Lower lobe of right lung (tissue), 2 donors: ENCODE data around the gene HECTD1. TPM values are rescaled to one million over a fixed set of nuclear protein-coding genes. Genes with fewer than 3 reads are reported as not detected.
"Not testable (repeated sequence)": the region's sequence is repeated elsewhere in the genome, so short reads cannot be mapped to it uniquely, and the experiment has no call there.

ENCODE experiments used
- ATAC-seq, 2 donors: fragments of 200-7000 bp; cut with Tn5 transposase; one replicate each; pipeline ENCODE4 v1.9.1; 2020 to 2022; ENCODE audit warnings: mild to moderate bottlenecking in 2 of 2, moderate library complexity in 2 of 2
- DNase-seq: peaks from one replicate; pipeline ENCODE4 v3.0.0-alpha.2; 2020
- H3K27ac ChIP-seq: fragments of 200-600 bp; one replicate; pipeline ENCODE4 v1.8.0; 2022
- H3K27me3 ChIP-seq: fragments of 200-600 bp; one replicate; pipeline ENCODE4 v1.8.0; 2022; ENCODE audit warnings: low read depth
- H3K36me3 ChIP-seq: fragments of 200-600 bp; one replicate; pipeline ENCODE4 v1.8.0; 2022; ENCODE audit warnings: mild to moderate bottlenecking
- H3K4me1 ChIP-seq: fragments of 200-600 bp; one replicate; pipeline ENCODE4 v1.8.0; 2022
- H3K4me3 ChIP-seq: fragments of 200-600 bp; one replicate; pipeline ENCODE4 v1.8.0; 2022; ENCODE audit warnings: mild to moderate bottlenecking
- H3K9me3 ChIP-seq: fragments of 200-600 bp; one replicate; pipeline ENCODE4 v1.8.0; 2022
- intact Hi-C: fragments of 100-400 bp; cut with DNase I; formaldehyde crosslinking; loops from one replicate; pipeline ENCODE4 v1.11.0; 2022
- total RNA-seq: library from RNA; stranded (reverse); fragmentation: NEBNext Ultra II Directional; extraction: Animal tissue kit (Norgen Biotek cat#: 25700); gene quantifications from one replicate; pipeline ENCODE4 v1.2.1, GENCODE V29; 2021
- TF ChIP-seq, protein P1 (sequence below): fragments of 200-600 bp; IDR thresholded peaks from one replicate; pipeline ENCODE4 v1.8.0; 2022; ENCODE audit warnings: antibody characterized with exemption, mild to moderate bottlenecking
- donor health status: DM: no; HTN: yes; CAD: no; lungs with severe emphysema.

The HECTD1 gene
- total RNA-seq, 1 donor from 2014 or later, result 166 TPM

DNA sequence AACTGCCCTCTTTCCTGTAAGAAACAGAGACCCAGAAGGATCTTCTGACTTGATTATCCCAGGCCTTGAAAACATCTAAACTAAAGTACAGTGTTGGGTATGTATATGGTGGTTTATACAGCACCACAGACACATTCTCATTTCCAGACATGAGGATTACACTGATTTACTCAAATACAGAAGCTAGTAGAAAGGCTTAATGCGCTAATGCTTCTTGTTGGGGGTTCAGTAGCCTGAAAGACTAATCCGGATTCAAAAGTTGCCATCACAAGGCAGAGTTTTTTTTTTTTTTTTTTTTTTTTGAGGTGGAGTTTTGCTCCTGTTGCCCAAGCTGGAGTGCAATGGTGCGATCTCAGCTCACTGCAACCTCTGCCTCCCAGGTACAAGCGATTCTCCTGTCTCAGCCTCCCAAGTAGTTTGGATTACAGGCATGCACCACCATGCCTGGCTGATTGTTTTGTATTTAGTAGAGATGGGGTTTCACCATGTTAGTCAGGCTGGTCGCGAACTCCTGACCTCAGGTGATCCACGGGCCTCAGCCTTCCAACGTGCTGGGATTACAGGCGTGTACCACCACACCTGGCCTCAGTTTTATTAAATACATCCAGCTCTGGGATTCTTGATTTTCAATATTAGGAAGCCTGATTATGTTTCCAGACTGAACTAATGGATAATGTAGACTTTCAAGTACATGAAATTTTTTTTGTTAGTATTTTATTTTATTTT is 46.3 kb upstream of the HECTD1 start:
- Histone ChIP-seq H3K27ac (no peak overlapping the region), H3K4me3 (no peak overlapping the region), H3K4me1 (no peaks in the 10 kb centered on the region), H3K27me3 (no peaks in the 10 kb centered on the region), H3K36me3 (no peaks in the 10 kb centered on the region), H3K9me3 (no peaks in the 10 kb centered on the region)
- intact Hi-C loops, result no loop called here
- TF ChIP-seq, protein P1, sequence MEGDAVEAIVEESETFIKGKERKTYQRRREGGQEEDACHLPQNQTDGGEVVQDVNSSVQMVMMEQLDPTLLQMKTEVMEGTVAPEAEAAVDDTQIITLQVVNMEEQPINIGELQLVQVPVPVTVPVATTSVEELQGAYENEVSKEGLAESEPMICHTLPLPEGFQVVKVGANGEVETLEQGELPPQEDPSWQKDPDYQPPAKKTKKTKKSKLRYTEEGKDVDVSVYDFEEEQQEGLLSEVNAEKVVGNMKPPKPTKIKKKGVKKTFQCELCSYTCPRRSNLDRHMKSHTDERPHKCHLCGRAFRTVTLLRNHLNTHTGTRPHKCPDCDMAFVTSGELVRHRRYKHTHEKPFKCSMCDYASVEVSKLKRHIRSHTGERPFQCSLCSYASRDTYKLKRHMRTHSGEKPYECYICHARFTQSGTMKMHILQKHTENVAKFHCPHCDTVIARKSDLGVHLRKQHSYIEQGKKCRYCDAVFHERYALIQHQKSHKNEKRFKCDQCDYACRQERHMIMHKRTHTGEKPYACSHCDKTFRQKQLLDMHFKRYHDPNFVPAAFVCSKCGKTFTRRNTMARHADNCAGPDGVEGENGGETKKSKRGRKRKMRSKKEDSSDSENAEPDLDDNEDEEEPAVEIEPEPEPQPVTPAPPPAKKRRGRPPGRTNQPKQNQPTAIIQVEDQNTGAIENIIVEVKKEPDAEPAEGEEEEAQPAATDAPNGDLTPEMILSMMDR, result no peak
- ATAC-seq, result no peak
- DNase-seq, result no peak

DNA sequence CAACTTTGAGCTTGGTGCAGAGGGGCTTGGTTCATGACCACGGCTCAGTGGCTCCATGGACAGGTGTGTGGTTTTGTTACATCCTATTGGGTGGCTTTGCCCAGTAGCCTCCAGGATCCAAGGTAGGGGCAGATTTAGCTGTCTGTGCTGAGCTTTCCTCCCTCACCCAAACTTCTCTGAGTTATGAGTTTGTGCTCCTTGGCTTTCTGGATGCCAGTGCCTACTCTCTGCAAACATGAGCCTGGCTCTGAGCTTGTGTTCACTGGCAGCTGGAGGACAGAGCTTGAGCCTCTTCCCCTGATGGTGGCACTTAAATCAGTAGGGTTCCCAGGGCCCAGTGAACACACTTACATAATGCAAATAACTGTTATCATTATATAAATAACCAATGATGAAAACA is 45.3 kb upstream of the HECTD1 start:
- intact Hi-C loops, result no loop called here
- H3K27ac ChIP-seq, result no peak overlapping the region
- H3K36me3 ChIP-seq, result no peaks in the 10 kb centered on the region
- H3K4me3 ChIP-seq, result no peak overlapping the region
- no peaks in the 10 kb centered on the region for H3K9me3 ChIP-seq
- TF ChIP-seq, protein P1, result no peak
- no peaks in the 10 kb centered on the region for H3K4me1 ChIP-seq
- no peak for ATAC-seq
- no peaks in the 10 kb centered on the region for H3K27me3 ChIP-seq
- no peak for DNase-seq

DNA sequence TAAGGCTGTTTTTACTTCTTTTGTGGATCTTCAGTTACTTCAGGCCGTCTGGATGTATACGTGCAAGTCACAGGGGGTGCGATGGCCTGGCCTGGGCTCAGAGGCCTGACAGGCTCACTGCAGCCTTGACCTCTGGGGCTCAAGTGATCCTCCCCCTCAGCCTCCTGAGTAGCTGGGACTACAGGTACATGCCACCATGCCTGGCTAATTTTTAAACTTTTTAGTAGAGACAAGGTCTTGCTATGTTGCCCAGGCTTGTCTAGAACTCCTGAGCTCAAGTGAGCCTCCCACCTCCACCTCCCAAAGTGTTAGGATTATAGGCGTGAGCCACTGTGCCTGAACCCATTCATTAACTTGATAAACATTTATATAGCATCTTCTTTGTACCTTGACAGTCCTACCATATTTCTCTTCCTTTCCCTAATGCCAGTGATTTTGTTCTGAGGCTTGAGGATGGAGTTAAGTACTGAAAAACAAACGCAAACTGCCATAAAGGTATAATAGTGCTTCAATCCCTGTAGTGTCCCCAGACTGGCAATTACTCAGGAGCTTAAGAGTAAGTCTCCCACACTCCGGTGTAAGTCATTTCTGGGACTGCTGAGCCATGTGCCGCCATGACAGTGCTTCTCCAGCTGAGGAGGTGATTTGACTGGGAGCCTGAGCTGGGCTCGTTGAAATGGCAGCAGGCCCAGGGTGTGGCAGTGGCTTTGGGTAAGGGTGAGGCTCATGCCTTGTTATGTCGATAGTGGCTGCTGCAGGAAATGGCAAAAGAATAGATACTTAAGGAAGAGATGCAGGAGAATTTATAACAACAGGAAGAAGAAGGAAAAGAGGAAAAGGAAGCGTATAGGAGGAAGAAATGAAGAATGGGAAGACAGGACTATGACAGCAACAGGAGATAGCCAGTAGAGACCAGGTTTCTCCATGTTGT is 43.7 kb upstream of the HECTD1 start:
- Histone ChIP-seq H3K27me3 (no peaks in the 10 kb centered on the region), H3K9me3 (no peaks in the 10 kb centered on the region), H3K36me3 (no peaks in the 10 kb centered on the region), H3K27ac (no peak overlapping the region), H3K4me1 (no peaks in the 10 kb centered on the region), H3K4me3 (no peak overlapping the region)
- ATAC-seq, result no peak
- intact Hi-C loops, result no loop called here
- no peak for DNase-seq
- TF ChIP-seq, protein P1, result no peak

DNA sequence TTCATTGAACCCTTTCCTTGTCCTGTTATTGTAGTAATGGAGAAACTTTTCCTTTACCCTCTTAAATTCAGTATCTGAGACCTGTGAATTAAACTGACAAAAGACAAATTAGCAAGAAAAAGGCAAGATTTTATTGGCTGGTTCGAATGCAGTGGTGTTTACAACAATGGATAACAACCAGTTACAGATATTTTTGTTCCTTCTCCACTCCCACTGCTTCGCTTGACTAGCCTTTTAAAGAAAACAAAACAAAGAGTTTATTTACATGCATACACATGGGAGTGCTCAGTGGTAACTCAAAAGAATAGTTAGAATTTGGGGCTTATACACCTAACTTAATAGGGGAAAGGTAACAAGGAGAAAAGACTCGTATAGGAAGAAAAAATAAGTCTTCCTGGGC is 37.0 kb upstream of the HECTD1 start:
- Histone ChIP-seq H3K4me1 (no peaks in the 10 kb centered on the region), H3K36me3 (no peaks in the 10 kb centered on the region), H3K27ac (no peak overlapping the region), H3K4me3 (no peak overlapping the region), H3K27me3 (no peaks in the 10 kb centered on the region), H3K9me3 (no peaks in the 10 kb centered on the region)
- TF ChIP-seq, protein P1, result no peak
- intact Hi-C loops, result no loop called here
- no peak for DNase-seq
- no peak for ATAC-seq

DNA sequence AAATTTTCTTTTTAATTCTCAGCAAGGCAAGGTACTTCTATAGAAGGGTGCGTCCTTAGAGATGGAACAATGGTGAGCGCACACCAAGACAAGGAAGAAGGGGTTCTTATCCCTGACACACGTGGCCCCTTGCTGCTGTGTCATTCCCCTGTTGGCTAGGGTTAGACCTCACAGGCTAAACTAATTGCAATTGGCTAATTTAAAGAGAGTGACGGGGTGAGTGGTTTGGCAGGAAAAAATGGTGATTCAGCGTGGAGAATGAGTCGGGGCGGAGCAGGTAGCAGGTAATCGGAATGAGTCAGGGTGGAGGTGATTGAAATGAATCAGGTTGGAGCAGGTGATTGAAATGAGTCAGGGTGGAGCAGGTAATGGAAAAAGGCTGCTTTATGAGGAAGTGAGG is 36.3 kb upstream of the HECTD1 start:
- intact Hi-C loops, result no loop called here
- peak; percentile 42 to 47 for ATAC-seq
- no peak overlapping the region for H3K4me3 ChIP-seq
- H3K27ac ChIP-seq, result no peak overlapping the region
- DNase-seq, result no peak
- no peaks in the 10 kb centered on the region for H3K36me3 ChIP-seq
- no peaks in the 10 kb centered on the region for H3K4me1 ChIP-seq
- TF ChIP-seq, protein P1, result no peak
- H3K9me3 ChIP-seq, result no peaks in the 10 kb centered on the region
- no peaks in the 10 kb centered on the region for H3K27me3 ChIP-seq

DNA sequence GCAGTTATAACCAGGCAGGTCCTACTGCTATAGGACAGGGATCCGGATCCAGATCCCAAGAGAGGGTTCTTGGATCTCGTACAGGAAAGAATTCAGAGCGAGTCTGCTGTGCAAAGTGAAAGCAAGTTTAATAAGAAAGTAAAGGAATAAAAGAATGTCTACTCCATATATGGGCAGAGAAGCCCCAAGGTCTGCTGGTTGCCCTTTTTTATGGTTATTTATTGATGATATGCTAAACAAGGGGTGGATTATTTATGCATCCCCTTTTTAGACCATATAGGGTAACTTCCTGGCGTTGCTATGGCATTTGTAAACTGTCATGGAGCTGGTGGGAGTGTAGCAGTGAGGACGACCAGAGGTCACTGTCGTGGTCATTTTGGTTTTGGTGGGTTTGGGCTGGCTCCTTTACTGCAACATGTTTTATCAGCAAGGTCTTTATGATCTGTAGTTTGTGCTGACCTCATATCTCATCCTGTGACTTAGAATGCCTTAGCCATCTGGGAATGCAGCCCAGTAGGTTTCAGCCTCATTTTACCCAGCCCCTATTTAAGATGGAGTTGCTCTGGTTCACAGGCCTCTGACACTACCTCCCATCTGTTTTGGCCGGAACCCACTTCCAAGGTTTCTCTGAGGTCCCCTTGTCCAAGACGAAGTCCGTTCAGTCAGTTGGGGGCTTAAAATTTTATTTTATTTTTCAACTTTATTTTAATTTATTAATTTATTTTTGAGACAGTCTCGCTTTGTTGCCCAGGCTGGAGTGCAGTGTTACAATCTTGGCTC is 34.8 kb upstream of the HECTD1 start:
- H3K9me3 ChIP-seq, intact Hi-C loops, H3K4me1 ChIP-seq, H3K27me3 ChIP-seq, H3K36me3 ChIP-seq, ATAC-seq, DNase-seq: not testable (repeated sequence)
- Histone ChIP-seq H3K4me3 (peak overlapping the region; percentile 12), H3K27ac (peak overlapping the region; percentile 32)
